Central memory CD8-positive, alpha-beta T cell (primary cell): ENCODE measurements around the gene PRKCA.
"Not testable (repeated sequence)": the region's sequence is repeated elsewhere in the genome, so short reads cannot be mapped to it uniquely, and the experiment has no call there.

Experiments
- ATAC-seq: fragments of 150-1000 bp; cut with Tn5 transposase; replicated peaks from 2 replicates; pipeline ENCODE4 v1.10.0; 2022; ENCODE audit warnings: mild to moderate bottlenecking, moderate FRiP score, moderate number of reproducible peaks; ENCODE audit not compliant: poor library complexity, severe bottlenecking; ENCODE audit errors: extremely low read depth
- DNase-seq, 2 donors: peaks; one replicate each; pipeline ENCODE4 v3.0.0; 2021; ENCODE audit warnings: low spot score in 2 of 2
- H3K27ac Mint-ChIP-seq: one replicate; pipeline ENCODE4 v1.8.0; 2022; ENCODE audit warnings: low read depth, mild to moderate bottlenecking, moderate library complexity, mixed read lengths
- H3K27me3 Mint-ChIP-seq: one replicate; pipeline ENCODE4 v1.8.0; 2022; ENCODE audit warnings: mixed read lengths
- H3K36me3 Mint-ChIP-seq: one replicate; pipeline ENCODE4 v1.8.0; 2022; ENCODE audit warnings: mild to moderate bottlenecking, moderate library complexity, mixed read lengths; ENCODE audit not compliant: insufficient read depth
- H3K4me1 Mint-ChIP-seq: one replicate; pipeline ENCODE4 v1.8.0; 2022; ENCODE audit warnings: mixed read lengths
- H3K4me3 Mint-ChIP-seq: one replicate; pipeline ENCODE4 v1.8.0; 2022; ENCODE audit warnings: mild to moderate bottlenecking, moderate library complexity, mixed read lengths
- H3K9me3 Mint-ChIP-seq: one replicate; pipeline ENCODE4 v1.8.0; 2022; ENCODE audit warnings: mixed read lengths

Gene PRKCA

GRCh38 chr17:66339561-66339960, 37.1 kb downstream of the PRKCA start:
- H3K36me3 Mint-ChIP-seq = no peaks in the 10 kb centered on the region

GRCh38 chr17:66340720-66341119, 38.3 kb downstream of the PRKCA start:
- Mint-ChIP-seq H3K4me3 (no peak overlapping the region), H3K27ac (no peak overlapping the region), H3K9me3 (no peaks in the 10 kb centered on the region), H3K27me3 (no peaks in the 10 kb centered on the region), H3K36me3 (no peaks in the 10 kb centered on the region), H3K4me1 (peaks cover 7% of the 10 kb centered on the region)
- no peak for DNase-seq
- ATAC-seq = no peak

More at GRCh38 chr17:66339561-66339960, 37.1 kb downstream of the PRKCA start:
- Mint-ChIP-seq H3K4me3 (no peak overlapping the region), H3K27me3 (no peaks in the 10 kb centered on the region), H3K9me3 (no peaks in the 10 kb centered on the region), H3K4me1 (peaks cover 7% of the 10 kb centered on the region), H3K27ac (no peak overlapping the region)
- no peak for DNase-seq
- no peak for ATAC-seq

GRCh38 chr17:66341462-66341861, 39.0 kb downstream of the PRKCA start:
- Mint-ChIP-seq H3K27ac (no peak overlapping the region), H3K4me3 (no peak overlapping the region), H3K36me3 (no peaks in the 10 kb centered on the region), H3K27me3 (no peaks in the 10 kb centered on the region), H3K9me3 (no peaks in the 10 kb centered on the region), H3K4me1 (peaks cover 7% of the 10 kb centered on the region)
- DNase-seq (no peak), ATAC-seq (no peak)

- H3K4me1 Mint-ChIP-seq, H3K4me3 Mint-ChIP-seq, ATAC-seq, DNase-seq, H3K36me3 Mint-ChIP-seq, H3K27me3 Mint-ChIP-seq, H3K27ac Mint-ChIP-seq, H3K9me3 Mint-ChIP-seq: not testable (repeated sequence)
Measured at GRCh38 chr17:66342263-66342662, 39.9 kb downstream of the PRKCA start.

GRCh38 chr17:66343531-66344078, 41.2 kb downstream of the PRKCA start:
- Mint-ChIP-seq H3K36me3 (no peaks in the 10 kb centered on the region), H3K27me3 (no peaks in the 10 kb centered on the region), H3K27ac (no peak overlapping the region), H3K9me3 (no peaks in the 10 kb centered on the region), H3K4me3 (no peak overlapping the region), H3K4me1 (peaks cover 7% of the 10 kb centered on the region)
- DNase-seq (no peak), ATAC-seq (no peak)

- DNase-seq (no peak), ATAC-seq (no peak)
- no peak overlapping the region for H3K27ac Mint-ChIP-seq
- H3K4me3 Mint-ChIP-seq = no peak overlapping the region
- H3K36me3 Mint-ChIP-seq = no peaks in the 10 kb centered on the region
- no peaks in the 10 kb centered on the region for H3K27me3 Mint-ChIP-seq
- peaks cover 6% of the 10 kb centered on the region for H3K4me1 Mint-ChIP-seq
- no peaks in the 10 kb centered on the region for H3K9me3 Mint-ChIP-seq
Measured at GRCh38 chr17:66344473-66344872, 42.1 kb downstream of the PRKCA start.

- Mint-ChIP-seq H3K4me1 (no peaks in the 10 kb centered on the region), H3K9me3 (no peaks in the 10 kb centered on the region), H3K4me3 (no peak overlapping the region), H3K27ac (no peak overlapping the region), H3K36me3 (no peaks in the 10 kb centered on the region), H3K27me3 (no peaks in the 10 kb centered on the region)
- no peak for ATAC-seq
- DNase-seq = no peak
Measured at GRCh38 chr17:66345264-66345663, 42.9 kb downstream of the PRKCA start.

- H3K4me1 Mint-ChIP-seq, H3K36me3 Mint-ChIP-seq, ATAC-seq: not testable (repeated sequence)
Measured at GRCh38 chr17:66345949-66346638, 43.7 kb downstream of the PRKCA start.

GRCh38 chr17:66347661-66348514, 45.5 kb downstream of the PRKCA start:
- no peak for ATAC-seq

More at GRCh38 chr17:66345949-66346638, 43.7 kb downstream of the PRKCA start:
- DNase-seq, H3K9me3 Mint-ChIP-seq, H3K27me3 Mint-ChIP-seq, H3K27ac Mint-ChIP-seq, H3K4me3 Mint-ChIP-seq: not testable (repeated sequence)

GRCh38 chr17:66348584-66349165, 46.3 kb downstream of the PRKCA start:
- DNase-seq (no peak), ATAC-seq (no peak)
- H3K4me3 Mint-ChIP-seq = no peak overlapping the region
- no peaks in the 10 kb centered on the region for H3K27me3 Mint-ChIP-seq
- H3K27ac Mint-ChIP-seq = no peak overlapping the region
- no peaks in the 10 kb centered on the region for H3K4me1 Mint-ChIP-seq
- no peaks in the 10 kb centered on the region for H3K36me3 Mint-ChIP-seq
- H3K9me3 Mint-ChIP-seq = no peaks in the 10 kb centered on the region

More at GRCh38 chr17:66347661-66348514, 45.5 kb downstream of the PRKCA start:
- Mint-ChIP-seq H3K4me1 (no peaks in the 10 kb centered on the region), H3K27ac (no peak overlapping the region), H3K4me3 (no peak overlapping the region), H3K36me3 (no peaks in the 10 kb centered on the region), H3K9me3 (no peaks in the 10 kb centered on the region), H3K27me3 (no peaks in the 10 kb centered on the region)
- no peak for DNase-seq

- DNase-seq (no peak), ATAC-seq (no peak)
- no peak overlapping the region for H3K4me3 Mint-ChIP-seq
- H3K27ac Mint-ChIP-seq = no peak overlapping the region
- H3K36me3 Mint-ChIP-seq = no peaks in the 10 kb centered on the region
- no peaks in the 10 kb centered on the region for H3K27me3 Mint-ChIP-seq
- H3K4me1 Mint-ChIP-seq = no peaks in the 10 kb centered on the region
- no peaks in the 10 kb centered on the region for H3K9me3 Mint-ChIP-seq
Measured at GRCh38 chr17:66349521-66350254, 47.3 kb downstream of the PRKCA start.

GRCh38 chr17:66350576-66350975, 48.2 kb downstream of the PRKCA start:
- not testable (repeated sequence) for H3K9me3 Mint-ChIP-seq, H3K4me3 Mint-ChIP-seq, DNase-seq, H3K4me1 Mint-ChIP-seq, H3K27ac Mint-ChIP-seq, ATAC-seq, H3K27me3 Mint-ChIP-seq, H3K36me3 Mint-ChIP-seq
